Skeletal muscle tissue (tissue), 4 donors: ENCODE data around the gene CTNNA3. TPM values are rescaled to one million over a fixed set of nuclear protein-coding genes. Genes with fewer than 3 reads are reported as not detected.

Experiments used
- H3K27ac ChIP-seq: one replicate; pipeline ENCODE4 v1.7.0; 2013; ENCODE audit warnings: mild to moderate bottlenecking, low read depth, low read length, inconsistent platforms
- H3K27me3 ChIP-seq, 3 donors: one replicate each; pipeline ENCODE4 v1.7.0; 2013; ENCODE audit warnings: low read length in 3 of 3; ENCODE audit not compliant: control insufficient read depth in 3 of 3, insufficient read depth in 3 of 3
- H3K36me3 ChIP-seq, 3 donors: one replicate each; pipeline ENCODE4 v1.7.0; 2013; ENCODE audit warnings: low read length in 3 of 3; ENCODE audit not compliant: control insufficient read depth in 3 of 3, insufficient read depth in 3 of 3
- H3K4me1 ChIP-seq, 3 donors: one replicate each; pipeline ENCODE4 v1.7.0; 2013; ENCODE audit warnings: low read length in 3 of 3, mild to moderate bottlenecking in 3 of 3; ENCODE audit not compliant: control insufficient read depth in 3 of 3, insufficient read depth in 3 of 3
- H3K4me3 ChIP-seq, 3 donors: one replicate each; pipeline ENCODE4 v1.7.0; 2013; ENCODE audit warnings: low read length in 3 of 3
- H3K9ac ChIP-seq, 3 donors: one replicate each; pipeline ENCODE4 v1.7.0; 2013; ENCODE audit warnings: low read length in 3 of 3, mild to moderate bottlenecking in 3 of 3, moderate library complexity in 2 of 3, low read depth in 1 of 3
- H3K9me3 ChIP-seq, 3 donors: one replicate each; pipeline ENCODE4 v1.7.0; 2013; ENCODE audit warnings: low read length in 3 of 3; ENCODE audit not compliant: control insufficient read depth in 3 of 3
- total RNA-seq: library from RNA; depleted of rRNA; stranded (reverse); fragments of >200 nt; gene quantifications from one replicate; pipeline ENCODE4 v1.2.3, GENCODE V29; 2014
- donor health status: Osteomylitis.

Gene CTNNA3
- total RNA-seq, 1 donor from 2014 or later: 24.0 TPM

- H3K27ac ChIP-seq: no peak overlapping the region
- H3K27me3 ChIP-seq: no peaks in the 10 kb centered on the region
- H3K4me1 ChIP-seq: no peaks in the 10 kb centered on the region
- no peaks in the 10 kb centered on the region for H3K9me3 ChIP-seq
- no peak overlapping the region for H3K4me3 ChIP-seq
- no peaks in the 10 kb centered on the region for H3K36me3 ChIP-seq
- no peak overlapping the region for H3K9ac ChIP-seq
These were observed 1108.3 kb downstream of the CTNNA3 start for GRCh38 chr10:66587680-66588050.

GRCh38 chr10:66586897-66587679 lies 1108.9 kb downstream of the CTNNA3 start:
- no peaks in the 10 kb centered on the region for H3K27me3 ChIP-seq
- H3K4me3 ChIP-seq: no peak overlapping the region
- H3K27ac ChIP-seq: no peak overlapping the region
- H3K4me1 ChIP-seq: no peaks in the 10 kb centered on the region
- H3K9ac ChIP-seq: no peak overlapping the region
- no peaks in the 10 kb centered on the region for H3K9me3 ChIP-seq
- no peaks in the 10 kb centered on the region for H3K36me3 ChIP-seq

- Histone ChIP-seq H3K9ac (no peak overlapping the region), H3K4me1 (no peaks in the 10 kb centered on the region), H3K4me3 (no peak overlapping the region), H3K36me3 (no peaks in the 10 kb centered on the region), H3K27ac (no peak overlapping the region), H3K27me3 (no peaks in the 10 kb centered on the region), H3K9me3 (no peaks in the 10 kb centered on the region)
These were observed 1109.9 kb downstream of the CTNNA3 start for GRCh38 chr10:66586073-66586472.

GRCh38 chr10:66575251-66575855 lies 1120.6 kb downstream of the CTNNA3 start:
- Histone ChIP-seq H3K9me3 (no peaks in the 10 kb centered on the region), H3K27ac (no peak overlapping the region), H3K9ac (no peak overlapping the region), H3K4me3 (no peak overlapping the region), H3K27me3 (no peaks in the 10 kb centered on the region), H3K36me3 (no peaks in the 10 kb centered on the region), H3K4me1 (no peaks in the 10 kb centered on the region)

GRCh38 chr10:66572700-66573099 lies 1123.3 kb downstream of the CTNNA3 start:
- H3K27me3 ChIP-seq: no peaks in the 10 kb centered on the region
- H3K27ac ChIP-seq: no peak overlapping the region
- H3K9ac ChIP-seq: no peak overlapping the region
- no peaks in the 10 kb centered on the region for H3K36me3 ChIP-seq
- H3K9me3 ChIP-seq: no peaks in the 10 kb centered on the region
- H3K4me3 ChIP-seq: no peak overlapping the region
- H3K4me1 ChIP-seq: no peaks in the 10 kb centered on the region

GRCh38 chr10:66565999-66566398 lies 1130.0 kb downstream of the CTNNA3 start:
- H3K9ac ChIP-seq: no peak overlapping the region
- no peaks in the 10 kb centered on the region for H3K27me3 ChIP-seq
- H3K27ac ChIP-seq: no peak overlapping the region
- no peak overlapping the region for H3K4me3 ChIP-seq
- H3K36me3 ChIP-seq: no peaks in the 10 kb centered on the region
- H3K4me1 ChIP-seq: no peaks in the 10 kb centered on the region
- no peaks in the 10 kb centered on the region for H3K9me3 ChIP-seq

- Histone ChIP-seq H3K36me3 (no peaks in the 10 kb centered on the region), H3K27ac (no peak overlapping the region), H3K9me3 (no peaks in the 10 kb centered on the region), H3K4me1 (no peaks in the 10 kb centered on the region), H3K27me3 (no peaks in the 10 kb centered on the region), H3K9ac (no peak overlapping the region), H3K4me3 (no peak overlapping the region)
These were observed 1131.7 kb downstream of the CTNNA3 start for GRCh38 chr10:66564287-66564686.

- H3K27ac ChIP-seq: no peak overlapping the region
- H3K36me3 ChIP-seq: no peaks in the 10 kb centered on the region
- no peaks in the 10 kb centered on the region for H3K27me3 ChIP-seq
- no peaks in the 10 kb centered on the region for H3K4me1 ChIP-seq
- H3K4me3 ChIP-seq: no peak overlapping the region
- no peak overlapping the region for H3K9ac ChIP-seq
- H3K9me3 ChIP-seq: no peaks in the 10 kb centered on the region
These were observed 1140.9 kb downstream of the CTNNA3 start for GRCh38 chr10:66555061-66555460.

- no peaks in the 10 kb centered on the region for H3K36me3 ChIP-seq
- no peaks in the 10 kb centered on the region for H3K4me1 ChIP-seq
- H3K27ac ChIP-seq: no peak overlapping the region
- no peak overlapping the region for H3K4me3 ChIP-seq
- no peaks in the 10 kb centered on the region for H3K9me3 ChIP-seq
- no peak overlapping the region for H3K9ac ChIP-seq
- no peaks in the 10 kb centered on the region for H3K27me3 ChIP-seq
These were observed 1143.7 kb downstream of the CTNNA3 start for GRCh38 chr10:66552331-66552730.

- H3K36me3 ChIP-seq: no peaks in the 10 kb centered on the region
These were observed 1145.6 kb downstream of the CTNNA3 start for GRCh38 chr10:66550351-66550750.

More at GRCh38 chr10:66550351-66550750, 1145.6 kb downstream of the CTNNA3 start:
- Histone ChIP-seq H3K9me3 (no peaks in the 10 kb centered on the region), H3K4me3 (no peak overlapping the region), H3K4me1 (no peaks in the 10 kb centered on the region), H3K9ac (no peak overlapping the region), H3K27ac (no peak overlapping the region), H3K27me3 (no peaks in the 10 kb centered on the region)
